ENCODE measurements around the gene PIM3.
A peak's percentile ranks its signal among the peaks of the same experiment; 100 is the strongest.

Gene PIM3

DNA sequence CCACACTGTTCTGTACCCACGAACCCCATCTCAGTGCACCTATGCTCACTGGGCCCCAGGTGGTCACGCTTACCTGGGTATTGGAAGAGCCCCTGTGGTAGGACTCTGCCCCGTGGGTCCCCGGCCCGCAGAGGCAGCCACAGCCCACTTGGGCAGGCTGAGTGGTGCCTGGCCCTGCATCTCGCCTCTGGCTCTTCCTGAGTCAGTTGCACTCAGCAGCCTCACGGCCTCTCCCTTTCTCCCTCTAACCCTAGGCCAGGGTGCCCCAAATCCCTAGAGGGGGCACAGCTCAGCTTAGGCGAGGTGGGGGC is 32.4 kb upstream of the PIM3 start:
- no peak for DNase-seq (ENCODE audit: low read depth)

DNA sequence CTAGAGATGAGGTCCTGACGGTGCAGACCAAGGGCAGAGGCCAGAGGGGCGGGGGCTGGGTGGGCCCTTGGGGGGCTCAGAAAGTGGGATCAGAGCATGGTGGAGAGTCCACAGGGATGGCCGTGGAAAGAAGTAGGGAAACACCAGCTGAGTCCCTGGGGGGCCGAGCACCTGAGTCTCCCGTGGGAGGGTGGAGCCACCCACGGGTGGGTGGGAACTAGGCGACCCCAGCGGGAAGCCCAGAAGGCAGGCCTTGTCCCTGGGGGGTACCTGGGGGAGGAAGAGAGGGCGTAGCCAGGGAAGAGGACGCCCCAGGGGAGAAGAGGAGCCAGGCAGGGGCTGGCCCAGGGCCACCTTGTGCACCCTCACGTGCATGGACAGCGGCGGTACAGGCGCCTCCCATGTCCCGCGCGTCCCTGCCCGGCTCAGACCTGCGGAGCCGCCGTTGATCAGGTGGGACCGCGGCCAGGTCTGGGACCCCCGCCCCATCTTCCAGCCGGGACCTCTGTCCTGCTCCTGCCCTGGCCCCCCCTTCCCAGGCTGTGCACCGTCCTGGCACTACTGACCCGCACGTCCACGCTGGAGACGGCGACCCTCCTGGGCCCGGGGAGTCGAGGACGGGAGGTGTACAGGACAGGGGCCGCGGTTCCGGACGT is 31.9 kb upstream of the PIM3 start:
- no peak for DNase-seq (ENCODE audit: low read depth)

DNA sequence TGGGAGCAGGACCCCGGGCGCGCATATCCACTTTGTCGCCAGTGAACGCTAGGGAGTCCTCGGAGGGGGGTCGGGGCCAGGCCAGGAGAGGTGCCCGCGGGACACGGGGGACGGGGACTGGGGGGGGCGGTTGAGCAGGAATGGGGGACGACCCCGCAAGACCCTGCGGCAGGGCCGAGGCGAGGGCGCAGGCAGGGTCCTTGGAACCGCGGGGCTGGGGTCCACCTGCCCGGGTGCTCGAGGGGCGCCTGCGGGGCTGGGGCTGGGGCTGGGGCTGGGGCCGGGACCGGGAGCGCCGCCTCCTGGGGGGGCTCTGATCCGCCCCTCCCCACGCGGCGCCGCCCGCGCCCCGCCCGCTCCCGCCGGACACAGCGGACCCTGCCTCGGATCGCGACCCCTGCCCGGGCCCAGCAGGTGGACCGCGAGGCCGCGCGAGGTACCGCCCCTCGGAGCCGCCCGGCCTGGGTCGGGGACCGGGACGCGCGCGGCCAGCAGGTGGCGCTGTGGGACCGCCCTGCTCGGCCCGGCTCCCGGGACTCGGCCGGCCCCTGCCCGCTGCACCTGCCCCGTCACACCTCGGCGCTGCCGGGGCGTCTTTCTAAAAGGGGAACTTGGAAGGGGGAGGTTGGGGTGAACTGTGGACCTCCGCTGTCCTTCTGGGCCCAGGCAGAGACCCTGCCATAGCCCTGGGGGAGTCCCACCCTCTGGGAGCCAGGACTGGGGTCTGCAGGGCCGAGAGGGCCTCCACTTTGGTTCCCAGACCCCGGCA is 31.2 kb upstream of the PIM3 start:
- DNase-seq (ENCODE audit: low read depth) = peak; percentile 63

DNA sequence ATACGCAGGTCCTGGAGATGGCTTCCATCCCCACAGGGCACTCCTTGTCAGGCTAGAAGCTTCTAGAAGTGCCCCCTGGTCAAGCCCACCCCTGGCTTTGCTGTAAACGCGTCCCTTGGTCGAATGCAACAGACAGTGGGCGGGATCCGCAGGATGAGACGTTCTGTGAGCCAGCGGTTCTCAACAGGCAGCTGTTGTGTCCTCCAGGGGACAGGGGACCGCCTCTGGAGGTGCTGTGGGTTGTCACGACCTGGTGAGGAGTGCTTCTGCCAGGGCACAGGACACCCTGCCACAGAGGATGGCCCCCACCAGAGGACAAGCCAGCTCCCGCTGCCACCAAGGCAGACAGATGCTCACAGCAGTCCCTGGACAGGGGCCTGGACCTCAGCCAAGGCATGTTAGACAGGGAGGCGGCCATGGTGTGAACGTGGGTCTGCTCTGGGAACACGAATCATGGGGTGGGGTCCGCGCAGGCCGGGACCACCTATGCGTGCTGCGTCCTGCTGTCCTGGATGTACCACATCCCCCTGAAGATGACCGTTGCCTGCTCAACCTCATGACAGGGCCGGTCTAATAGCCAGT is 30.5 kb upstream of the PIM3 start:
- no peak for DNase-seq (ENCODE audit: low read depth)

DNA sequence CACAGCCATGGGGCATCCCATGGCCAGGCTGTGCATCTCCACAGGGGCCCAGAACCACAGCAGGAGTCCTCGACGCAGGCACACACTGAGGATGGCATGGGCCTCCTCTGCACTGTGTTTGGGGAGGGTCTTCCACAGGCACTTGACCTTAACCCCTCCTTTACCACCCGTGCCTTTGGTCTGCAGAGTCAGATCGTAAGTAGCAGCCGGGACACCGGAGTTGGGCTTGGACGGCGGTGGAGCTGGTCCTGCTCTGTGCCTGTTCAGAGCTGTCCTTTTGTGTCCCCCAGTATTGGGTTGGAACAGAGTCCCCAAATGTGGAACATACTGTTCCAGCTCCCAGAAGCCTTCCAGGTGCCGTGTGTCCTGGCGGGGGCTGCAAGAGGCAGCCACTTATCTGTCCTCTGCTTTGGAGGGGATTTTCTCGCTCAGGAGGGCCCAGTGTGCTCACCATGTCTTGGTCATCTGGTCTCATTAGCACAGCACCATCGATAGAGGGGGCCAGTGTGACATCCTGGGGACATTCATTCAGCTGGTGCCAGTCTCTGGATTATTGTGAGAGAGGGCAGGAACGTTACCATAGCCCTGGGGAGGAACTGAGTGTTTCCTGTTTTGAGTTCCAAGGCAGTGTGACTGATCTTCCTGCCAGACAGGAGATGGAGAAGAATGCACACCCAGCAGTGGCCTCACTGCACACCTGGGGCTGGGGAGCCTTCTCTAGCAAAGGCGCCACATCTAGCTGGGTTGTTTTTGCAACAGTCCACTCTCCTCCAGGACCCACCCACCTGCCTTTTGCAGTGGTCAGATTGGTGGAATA is 29.8 kb upstream of the PIM3 start:
- DNase-seq (ENCODE audit: low read depth) = no peak

DNA sequence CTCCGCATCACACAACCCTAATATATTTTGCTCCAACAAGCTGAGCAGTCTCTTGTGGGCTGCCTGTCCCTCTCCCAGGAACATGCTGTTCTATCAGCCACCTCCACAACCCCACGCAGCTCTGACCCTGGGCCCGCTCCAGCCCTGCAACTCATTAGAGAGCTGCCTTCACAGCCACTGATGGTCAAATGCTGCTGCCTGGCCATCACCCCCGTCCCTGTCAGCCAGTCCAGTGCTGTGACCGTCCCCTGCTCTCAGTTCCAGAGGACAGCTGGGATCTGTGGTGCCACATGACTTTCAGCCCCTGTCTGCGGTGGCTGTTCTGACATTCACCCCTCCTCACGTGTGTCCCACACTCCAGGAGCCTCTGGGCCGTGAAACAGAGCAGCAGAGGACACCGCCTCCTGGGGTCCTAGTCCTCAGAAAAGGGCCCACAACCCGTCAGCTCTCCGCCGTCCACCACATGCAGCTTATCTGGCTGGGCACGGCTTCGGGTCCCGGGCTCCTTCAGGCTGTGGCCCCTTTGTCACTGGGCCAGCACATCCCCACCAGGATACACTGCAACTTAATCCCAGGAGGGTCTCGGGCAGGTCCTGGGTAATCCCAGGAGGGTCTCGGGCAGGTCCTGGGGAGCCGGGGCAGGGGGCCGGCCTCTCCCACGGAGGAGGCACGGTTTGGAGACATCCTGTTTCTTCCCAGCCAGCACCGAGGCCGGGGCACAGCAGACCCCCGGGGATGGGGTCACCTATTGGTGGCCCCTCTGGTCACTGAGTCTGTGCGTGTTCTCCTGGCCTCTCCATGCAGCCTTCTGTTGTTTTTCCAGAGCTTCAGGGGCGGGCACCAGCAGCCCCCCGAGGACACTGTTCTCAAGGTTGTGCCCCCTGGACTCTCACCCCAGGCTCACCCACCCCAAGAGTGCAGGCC is 27.1 kb upstream of the PIM3 start:
- no peak for DNase-seq (ENCODE audit: low read depth)

DNA sequence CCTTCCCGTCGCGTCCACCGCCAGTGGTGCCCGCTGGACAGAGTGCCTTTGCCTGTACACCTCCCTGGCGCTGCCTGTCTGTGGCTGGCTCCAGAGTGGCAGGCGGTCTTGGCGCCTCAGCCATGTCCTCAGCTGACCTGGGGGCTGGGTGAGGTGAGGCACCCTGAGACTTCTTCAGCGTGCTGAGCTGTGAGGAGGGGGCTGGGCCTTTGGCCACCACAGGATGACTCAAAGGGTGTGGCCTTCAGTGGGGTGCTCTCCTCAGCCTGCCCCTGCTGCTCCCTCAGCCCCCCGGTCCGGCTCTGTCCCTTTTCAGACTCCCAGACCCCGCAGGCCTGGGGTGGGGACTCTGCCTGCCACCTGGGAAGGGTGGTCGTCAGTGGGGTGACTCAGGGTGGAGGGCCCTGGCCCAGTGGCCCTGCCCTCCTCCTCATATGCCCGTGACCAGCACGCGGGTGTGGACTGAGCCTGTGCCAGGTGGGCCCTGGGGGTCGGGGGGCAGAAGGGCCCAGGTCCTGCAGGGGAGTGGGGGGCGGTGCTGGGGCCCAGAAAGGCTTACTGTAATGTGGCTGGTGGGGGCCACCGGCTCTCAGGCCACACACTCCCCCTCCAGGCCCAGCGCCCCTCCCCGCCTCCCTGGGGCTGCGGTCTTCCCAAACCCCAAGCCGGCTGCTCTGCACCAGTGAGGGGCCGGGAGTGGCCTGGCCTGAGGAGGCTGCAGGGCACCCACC is 26.2 kb upstream of the PIM3 start:
- DNase-seq (ENCODE audit: low read depth) = no peak

DNA sequence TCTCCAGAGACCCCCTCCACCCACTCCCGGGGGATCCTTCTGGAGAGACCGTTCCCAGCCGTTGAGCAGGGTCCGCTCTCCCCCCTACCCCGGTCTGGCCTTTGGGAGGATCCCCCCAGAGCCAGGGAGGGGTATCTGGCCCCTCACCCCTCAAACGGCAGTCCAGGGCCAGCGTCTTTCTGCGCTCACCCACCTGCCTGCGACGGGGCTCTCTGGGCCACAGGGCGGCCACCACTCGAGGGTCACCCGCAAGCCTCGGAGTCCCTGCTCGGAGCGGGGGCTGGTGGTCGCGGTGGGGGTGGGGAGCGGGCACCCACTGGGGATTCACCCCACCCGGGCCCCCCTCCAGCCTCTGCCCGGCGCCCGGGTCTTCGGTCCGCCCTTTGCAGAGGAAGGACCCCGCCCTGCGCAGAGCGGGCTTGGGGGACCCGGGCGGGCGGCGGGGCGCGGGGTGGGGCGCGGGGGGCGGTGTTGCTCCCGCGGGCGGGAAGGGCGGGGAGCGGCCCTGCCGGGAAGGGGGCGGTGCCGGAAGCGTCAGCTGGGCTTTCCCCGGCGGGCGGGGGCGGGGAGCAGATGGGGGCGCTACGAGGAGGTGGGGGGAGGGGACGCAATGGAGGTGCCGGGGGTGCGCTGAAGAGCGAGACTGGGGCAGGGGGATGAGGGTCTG is 25.5 kb upstream of the PIM3 start:
- DNase-seq (ENCODE audit: low read depth) = peak; percentile 83

DNA sequence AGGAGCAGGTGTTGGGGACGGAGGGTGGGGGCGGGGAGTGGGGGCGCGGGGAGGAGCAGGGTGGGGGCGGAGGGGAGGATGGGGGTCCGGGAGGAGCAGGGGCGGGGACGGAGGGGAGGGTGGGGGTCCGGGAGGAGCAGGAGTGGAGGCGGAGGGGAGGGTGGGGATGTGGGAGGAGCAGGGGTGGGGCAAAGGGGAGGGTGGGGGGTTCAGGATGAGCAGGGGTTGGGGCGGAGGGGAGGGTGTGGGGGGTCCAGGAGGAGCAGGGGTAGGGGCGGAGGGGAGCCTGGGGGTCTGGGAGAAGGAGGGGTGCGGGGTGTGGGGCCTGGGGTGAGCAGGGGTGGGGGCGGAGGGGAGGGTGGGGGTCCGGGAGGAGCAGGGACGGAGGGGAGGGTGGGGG is 25.0 kb upstream of the PIM3 start:
- no peak for DNase-seq (ENCODE audit: low read depth)

DNA sequence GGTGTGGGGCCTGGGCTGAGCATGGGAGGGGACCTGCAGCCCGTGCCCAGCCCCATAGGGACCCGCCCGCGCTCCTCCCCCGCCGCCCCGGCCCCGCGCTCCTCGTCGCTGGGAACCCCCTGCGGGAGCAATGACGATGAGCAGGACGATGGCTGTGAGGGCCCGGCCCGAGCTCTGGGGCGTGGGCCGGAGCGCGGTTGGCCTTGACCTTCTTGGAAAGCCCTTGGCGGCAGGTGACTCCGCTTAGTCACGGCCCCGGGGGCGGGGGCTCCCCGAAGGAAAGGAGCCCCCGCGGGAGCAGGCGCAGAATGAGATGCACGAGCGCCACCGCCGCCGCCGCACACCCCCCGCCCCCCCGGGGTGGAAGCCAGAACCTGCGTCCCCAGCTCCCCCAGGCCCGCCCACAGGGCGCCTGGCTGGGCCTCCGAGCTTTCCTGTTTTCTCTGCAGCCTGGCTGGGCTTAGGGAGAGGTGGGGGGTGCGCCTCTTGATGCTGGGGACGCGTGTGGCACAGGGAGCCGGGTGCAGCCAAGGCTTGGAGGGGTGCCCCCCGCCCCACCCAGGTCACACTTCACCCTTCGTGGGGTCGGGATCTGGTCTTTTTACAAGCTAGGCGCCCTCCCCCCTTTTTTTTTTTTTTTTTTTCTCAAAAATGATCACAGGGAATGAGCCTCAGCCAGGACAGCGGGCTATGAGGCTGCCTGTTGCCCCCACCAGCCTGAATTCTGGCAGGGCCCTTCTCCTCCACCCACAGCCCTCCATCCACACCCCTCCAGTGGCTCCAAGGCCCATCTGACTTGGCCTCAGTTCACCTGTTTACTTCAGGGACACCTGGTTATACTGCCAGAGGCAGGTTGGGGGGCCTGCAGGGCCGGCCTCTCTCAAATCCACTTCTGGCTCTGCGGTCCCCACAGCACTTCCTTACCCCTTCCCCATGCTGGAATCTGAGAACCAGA is 24.3 kb upstream of the PIM3 start:
- DNase-seq (ENCODE audit: low read depth) = peak; percentile 84

DNA sequence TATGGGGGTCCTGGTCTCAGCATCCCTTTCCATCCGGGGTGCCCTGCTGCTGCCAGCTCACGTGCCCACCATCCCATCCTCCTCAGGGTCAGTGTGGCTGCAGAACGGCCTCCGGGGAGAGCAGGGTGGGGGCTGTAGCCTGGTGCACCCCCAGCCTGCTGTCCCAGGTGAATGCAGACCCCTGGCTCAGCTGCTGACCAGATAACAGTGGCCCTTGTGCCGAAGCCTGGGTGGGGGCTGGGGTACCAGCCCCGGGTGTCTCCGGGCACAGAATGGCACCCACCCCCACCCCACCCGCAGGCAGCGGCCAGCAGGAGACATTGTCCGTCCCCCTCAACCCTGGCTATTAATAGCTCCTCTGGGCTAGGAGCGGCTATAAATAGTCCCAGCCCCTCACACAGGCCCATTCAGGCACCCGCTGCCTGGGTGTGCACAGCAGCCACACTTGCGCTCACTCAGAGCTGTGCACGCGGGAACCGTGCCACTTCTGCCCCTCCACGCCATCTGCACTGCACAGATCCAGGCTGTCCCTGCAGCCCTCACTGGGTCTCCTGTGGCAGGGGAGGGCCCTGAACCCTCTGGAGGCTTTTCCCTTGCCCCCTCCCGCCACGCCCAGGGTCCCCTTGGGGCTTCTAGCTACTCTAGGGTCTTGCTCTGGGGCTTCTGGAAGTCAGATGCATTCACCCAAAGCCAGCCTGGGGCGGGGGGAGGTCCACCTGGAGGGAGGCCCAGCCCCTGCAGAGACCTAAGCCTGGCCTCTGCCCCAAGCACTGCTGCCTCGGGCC is 23.4 kb upstream of the PIM3 start:
- DNase-seq (ENCODE audit: low read depth) = no peak

DNA sequence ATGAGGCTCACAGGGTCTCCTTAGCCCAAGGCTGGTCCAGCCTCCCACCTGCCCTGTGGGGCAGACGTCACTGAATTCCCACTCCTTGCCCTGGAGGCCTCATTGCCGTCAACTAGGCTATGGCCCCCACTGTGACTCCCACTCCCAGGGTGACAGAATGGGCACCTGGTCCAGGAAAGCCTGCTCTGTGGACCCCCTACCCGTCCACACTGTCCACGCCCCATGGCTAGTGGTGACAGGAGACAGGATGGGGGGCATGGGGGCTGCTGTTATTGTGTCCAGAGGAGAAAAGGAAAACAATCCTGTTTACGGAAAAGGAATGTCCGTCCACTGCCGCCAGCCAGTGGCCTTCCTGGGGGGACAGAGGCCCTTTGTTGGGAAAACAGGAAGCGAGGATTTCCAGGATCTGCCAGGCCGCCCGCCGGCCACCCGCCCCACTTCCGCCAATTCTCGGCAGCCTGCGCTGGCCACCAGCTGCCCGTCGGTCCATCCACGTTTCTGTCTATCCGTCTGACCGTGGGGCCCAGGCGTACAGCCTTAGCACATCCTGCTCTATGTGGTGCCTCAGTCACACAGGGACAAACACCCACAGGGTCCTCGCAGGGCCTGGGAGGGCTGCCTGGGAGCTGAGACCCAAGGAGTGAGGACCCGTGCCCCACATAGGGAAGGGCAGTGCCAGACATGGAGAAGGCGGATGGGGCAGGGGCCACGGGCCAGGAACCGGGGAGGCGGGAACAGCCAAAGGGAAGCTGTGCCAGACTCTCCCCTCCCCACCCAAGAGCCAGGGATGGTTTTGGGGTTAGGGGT is 22.6 kb upstream of the PIM3 start:
- no peak for DNase-seq (ENCODE audit: low read depth)

DNA sequence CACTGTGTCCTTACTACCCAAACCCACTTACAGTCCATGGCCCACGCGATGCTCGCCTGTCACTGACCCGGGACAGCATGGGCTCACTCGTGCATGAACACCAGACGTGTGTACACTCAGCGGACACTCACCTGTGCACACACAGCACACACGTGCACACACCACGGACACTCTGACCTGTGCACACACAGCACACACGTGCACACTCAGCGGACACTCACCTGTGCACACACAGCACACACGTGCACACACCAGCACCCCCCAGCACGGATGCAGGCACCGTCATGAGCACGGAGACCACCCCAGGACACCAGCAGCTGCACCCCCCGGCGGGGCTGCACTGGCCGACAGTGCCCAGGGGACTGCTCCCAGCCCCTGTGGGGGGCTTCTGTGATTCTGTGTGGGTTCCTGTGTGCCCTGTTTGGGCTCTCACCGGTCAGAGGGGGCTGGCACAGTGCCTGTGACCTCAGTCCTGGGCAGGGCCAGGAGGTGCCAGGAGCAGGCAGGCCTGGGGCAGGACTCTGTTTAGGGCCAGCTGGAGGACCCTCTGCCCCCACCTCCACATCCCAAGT is 21.9 kb upstream of the PIM3 start:
- no peak for DNase-seq (ENCODE audit: low read depth)

DNA sequence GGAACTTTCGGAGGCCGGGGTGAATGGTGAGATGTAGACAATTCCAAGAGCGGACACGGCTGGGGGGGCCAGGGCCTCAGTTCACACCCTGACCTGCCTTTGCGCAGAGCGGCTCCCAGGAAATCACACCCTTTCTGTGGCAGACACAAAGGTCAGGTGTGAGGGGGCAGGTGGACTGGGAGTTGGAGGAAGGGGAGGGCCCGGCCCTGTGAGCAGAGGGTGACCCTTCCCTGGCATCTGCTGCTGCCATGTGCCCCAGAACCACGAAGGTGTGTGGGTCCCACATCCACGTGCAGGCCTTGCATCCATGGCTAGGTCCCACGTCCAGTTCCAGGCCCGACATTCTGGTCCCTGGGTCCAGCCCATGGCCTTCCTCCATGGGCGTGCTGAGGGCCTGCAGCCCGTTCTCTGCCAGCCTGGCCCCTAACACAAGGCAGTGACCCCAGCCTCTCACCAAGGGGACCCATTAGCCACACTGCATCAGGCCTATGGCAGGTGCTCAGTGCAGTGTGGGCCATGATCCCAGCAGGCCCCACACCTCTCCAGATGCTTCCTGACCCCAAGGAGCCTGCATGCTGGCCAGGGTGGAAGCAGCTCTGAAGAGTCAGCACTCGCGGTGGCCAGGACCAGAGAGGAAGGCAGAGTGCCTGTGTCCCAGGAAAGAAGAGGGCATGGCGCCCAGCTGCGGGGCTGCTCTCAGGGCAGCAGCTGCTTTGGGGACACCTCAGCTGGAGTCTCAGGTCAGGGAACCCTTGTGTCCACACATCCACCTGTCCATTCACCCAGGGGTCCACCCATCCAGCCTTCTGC is 18.9 kb upstream of the PIM3 start:
- DNase-seq (ENCODE audit: low read depth) = no peak

DNA sequence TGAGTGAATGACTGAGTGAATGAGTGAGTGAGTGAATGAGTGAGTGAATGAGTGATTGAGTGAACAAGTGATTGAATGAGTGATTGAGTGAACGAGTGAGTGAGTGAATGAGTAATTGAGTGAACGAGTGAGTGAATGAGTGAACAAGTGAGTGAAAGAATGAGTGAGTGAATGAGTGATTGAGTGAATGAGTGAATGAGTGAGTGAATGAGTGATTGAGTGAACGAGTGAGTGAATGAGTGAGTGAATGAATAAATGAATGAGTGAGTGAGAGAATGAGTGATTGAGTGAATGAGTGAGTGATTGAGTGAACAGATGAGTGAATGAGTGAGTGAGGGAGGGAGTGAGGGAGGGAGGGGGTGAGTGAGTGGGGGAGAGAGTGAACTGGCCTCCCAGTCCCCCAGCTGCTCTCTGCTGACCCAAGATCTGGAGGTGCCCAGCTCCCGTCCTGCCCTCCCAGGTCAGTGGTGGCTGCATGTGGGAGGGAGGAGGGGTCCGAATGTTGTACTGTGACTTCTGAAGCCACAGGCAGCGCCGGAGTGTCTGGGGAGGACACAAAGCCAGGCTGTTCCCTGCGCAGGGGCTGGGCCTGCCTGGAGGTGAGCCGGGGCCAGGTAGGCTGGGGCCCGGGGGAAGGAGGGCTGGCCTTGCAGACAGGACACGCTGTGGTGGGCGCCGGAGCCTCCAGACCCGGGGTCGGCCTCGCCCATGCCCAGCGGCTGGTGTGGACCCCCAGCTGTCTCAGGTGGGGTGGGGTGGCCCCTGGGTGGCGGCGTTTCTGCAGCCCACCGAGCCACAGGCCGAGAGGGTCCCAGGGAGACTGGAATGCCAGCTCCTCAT is 17.8 kb upstream of the PIM3 start:
- no peak for DNase-seq (ENCODE audit: low read depth)

DNA sequence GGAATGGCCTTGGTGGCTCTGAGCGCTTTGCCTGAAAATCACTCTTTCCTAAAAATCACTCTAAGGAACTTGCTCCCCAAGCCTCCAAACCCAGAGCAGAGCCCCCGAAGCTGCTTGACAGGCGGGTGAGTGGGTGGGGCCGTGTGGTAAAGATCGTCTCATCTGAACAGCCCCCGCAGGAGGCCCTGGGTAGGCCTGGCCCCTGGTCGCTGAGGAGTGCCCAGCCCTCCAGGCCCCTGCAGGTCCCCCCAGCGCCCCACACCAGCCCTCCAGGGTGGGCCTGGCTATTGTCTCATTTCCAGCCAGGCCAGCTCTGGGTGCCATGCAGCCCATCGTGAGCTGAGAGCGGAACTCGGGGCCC is 17.2 kb upstream of the PIM3 start:
- no peak for DNase-seq (ENCODE audit: low read depth)
